K562 (cell line): Measurements from ENCODE around the gene CARD14.

Experiments
- E2F4 ChIP-seq: sonication (generic); formaldehyde crosslinking; IDR thresholded peaks from 2 replicates; pipeline ENCODE4 v1.8.0; 2022; ENCODE audit warnings: mild to moderate bottlenecking, low read depth, missing genetic modification reagents
- EP300 ChIP-seq: IDR thresholded peaks from 2 replicates; pipeline ENCODE4 v1.6.1; 2012; ENCODE audit warnings: low read length, improper control_type of control experiment
- HMGN3 ChIP-seq: IDR thresholded peaks from 2 replicates; pipeline ENCODE4 v1.6.1; 2011; ENCODE audit warnings: borderline replicate concordance, low read depth, mild to moderate bottlenecking, mixed read lengths, low read length; ENCODE audit not compliant: insufficient read length; ENCODE audit errors: extremely low read depth
- KLF1 ChIP-seq: fragments of 450-650 bp; IDR thresholded peaks from 2 replicates; pipeline ENCODE4 v1.6.1; 2016; ENCODE audit warnings: missing genetic modification characterization, missing compliant biosample characterization
- POLR2AphosphoS5 ChIP-seq: IDR thresholded peaks from 2 replicates; pipeline ENCODE4 v1.6.1; 2011; ENCODE audit warnings: mild to moderate bottlenecking, low read depth, low read length, moderate library complexity; ENCODE audit not compliant: control insufficient read depth, insufficient read depth
- THAP12 ChIP-seq: fragments of 250-450 bp; sonication (Bioruptor Pico); IDR thresholded peaks from 2 replicates; pipeline ENCODE4 v1.9.0; 2021; ENCODE audit warnings: mild to moderate bottlenecking, inconsistent platforms

GRCh38 chr17:80248894-80249710, 79.3 kb downstream of the CARD14 start:
- TF ChIP-seq EP300, result no peak
- TF ChIP-seq POLR2AphosphoS5, result no peak
- TF ChIP-seq KLF1, result no peak
- TF ChIP-seq THAP12 (CRISPR knock-in tag), result no peak
- TF ChIP-seq HMGN3, result peak; percentile 31
- TF ChIP-seq E2F4 (CRISPR knock-in tag), result no peak
